Stimulated activated CD8-positive, alpha-beta memory T cell treated with anti-CD3 and anti-CD28 coated beads, Interleukin-7, amount 100 ng/mL, for 24 hours (primary cell): ENCODE data around the gene RASL12.
"Not testable (repeated sequence)": the region's sequence is repeated elsewhere in the genome, so short reads cannot be mapped to it uniquely, and the experiment has no call there.

Experiments used
- DNase-seq: peaks from one replicate; pipeline ENCODE4 v3.0.0-alpha.2; 2020; ENCODE audit warnings: low read depth

Gene RASL12

GRCh38 chr15:65075607-65076395 is 8.0 kb upstream of the RASL12 start:
- DNase-seq: not testable (repeated sequence)

- not testable (repeated sequence) for DNase-seq
Measured at GRCh38 chr15:65074946-65075345, 7.2 kb upstream of the RASL12 start.

- DNase-seq: no peak
Measured at GRCh38 chr15:65072617-65073016, 4.8 kb upstream of the RASL12 start.

GRCh38 chr15:65072027-65072426 is 4.2 kb upstream of the RASL12 start:
- no peak for DNase-seq

- DNase-seq: no peak
Measured at GRCh38 chr15:65071381-65071811, 3.6 kb upstream of the RASL12 start.

- DNase-seq: no peak
Measured at GRCh38 chr15:65069779-65070546, 2.2 kb upstream of the RASL12 start.

GRCh38 chr15:65069179-65069578 is 1.4 kb upstream of the RASL12 start:
- DNase-seq: no peak

- no peak for DNase-seq
Measured at GRCh38 chr15:65068403-65068788, 605 bp upstream of the RASL12 start.

- DNase-seq: no peak
Measured at GRCh38 chr15:65067317-65067644, 510 bp downstream of the RASL12 start.

GRCh38 chr15:65066635-65067316 is 1.0 kb downstream of the RASL12 start:
- DNase-seq: no peak

GRCh38 chr15:65066001-65066634 is 1.7 kb downstream of the RASL12 start:
- no peak for DNase-seq

- DNase-seq: no peak
Measured at GRCh38 chr15:65062726-65063125, 5.1 kb downstream of the RASL12 start.

GRCh38 chr15:65062061-65062460 is 5.7 kb downstream of the RASL12 start:
- DNase-seq: no peak

GRCh38 chr15:65060641-65061397 is 7.0 kb downstream of the RASL12 start:
- no peak for DNase-seq

- DNase-seq: no peak
Measured at GRCh38 chr15:65059931-65060596, 7.7 kb downstream of the RASL12 start.

GRCh38 chr15:65059369-65059750 is 8.4 kb downstream of the RASL12 start:
- DNase-seq: no peak

- no peak for DNase-seq
Measured at GRCh38 chr15:65058394-65059368, 9.1 kb downstream of the RASL12 start.

GRCh38 chr15:65057549-65057940 is 10.2 kb downstream of the RASL12 start:
- no peak for DNase-seq

- DNase-seq: no peak
Measured at GRCh38 chr15:65056868-65057548, 10.8 kb downstream of the RASL12 start.
